HG03378 (cell line): Measurements from ENCODE around the gene CREB3L1.

Experiments used
- ATAC-seq: cut with Tn5 transposase; IDR thresholded peaks from one replicate; pipeline ENCODE4 v1.9.1; 2021; ENCODE audit warnings: mild to moderate bottlenecking, moderate library complexity; ENCODE audit not compliant: unreplicated experiment

The CREB3L1 gene

GRCh38 chr11:46272816-46273427 is 4.5 kb upstream of the CREB3L1 start:
- ATAC-seq: no peak

GRCh38 chr11:46273511-46274205 is 3.8 kb upstream of the CREB3L1 start:
- no peak for ATAC-seq

GRCh38 chr11:46275964-46276641 is 1.4 kb upstream of the CREB3L1 start:
- no peak for ATAC-seq

GRCh38 chr11:46277313-46277621 is 195 bp upstream of the CREB3L1 start:
- no peak for ATAC-seq

- ATAC-seq: no peak
These were observed 1.1 kb downstream of the CREB3L1 start for GRCh38 chr11:46278387-46279125.

GRCh38 chr11:46279126-46280099 is 2.0 kb downstream of the CREB3L1 start:
- no peak for ATAC-seq

- no peak for ATAC-seq
These were observed 3.2 kb downstream of the CREB3L1 start for GRCh38 chr11:46280706-46281105.

- ATAC-seq: no peak
These were observed 3.9 kb downstream of the CREB3L1 start for GRCh38 chr11:46281371-46281831.

GRCh38 chr11:46285173-46285572 is 7.7 kb downstream of the CREB3L1 start:
- ATAC-seq: no peak

GRCh38 chr11:46285594-46286033 is 8.2 kb downstream of the CREB3L1 start:
- ATAC-seq: no peak

GRCh38 chr11:46286789-46287188 is 9.3 kb downstream of the CREB3L1 start:
- no peak for ATAC-seq

GRCh38 chr11:46288451-46288850 is 11.0 kb downstream of the CREB3L1 start:
- ATAC-seq: no peak

GRCh38 chr11:46290011-46290410 is 12.5 kb downstream of the CREB3L1 start:
- ATAC-seq: no peak

GRCh38 chr11:46290598-46291309 is 13.3 kb downstream of the CREB3L1 start:
- ATAC-seq: no peak

GRCh38 chr11:46291441-46292150 is 14.1 kb downstream of the CREB3L1 start:
- ATAC-seq: no peak

- ATAC-seq: no peak
These were observed 15.6 kb downstream of the CREB3L1 start for GRCh38 chr11:46293066-46293465.

- ATAC-seq: no peak
These were observed 16.2 kb downstream of the CREB3L1 start for GRCh38 chr11:46293641-46294103.

GRCh38 chr11:46294365-46295309 is 17.2 kb downstream of the CREB3L1 start:
- ATAC-seq: no peak
